Parathyroid adenoma (tissue), 2 donors: ENCODE data around the gene PAX6.

Source experiments
- H2AFZ ChIP-seq: fragments of 300-600 bp; sonication (generic); one replicate; pipeline ENCODE4 v1.7.0; 2017; ENCODE audit warnings: antibody characterized with exemption, mild to moderate bottlenecking
- H3K27ac ChIP-seq: fragments of 300-600 bp; sonication (generic); one replicate; pipeline ENCODE4 v1.7.0; 2017
- H3K27me3 ChIP-seq: fragments of 300-600 bp; sonication (generic); one replicate; pipeline ENCODE4 v1.7.0; 2017; ENCODE audit warnings: low read length; ENCODE audit not compliant: control insufficient read depth, insufficient read depth
- H3K36me3 ChIP-seq: fragments of 300-600 bp; sonication (generic); one replicate; pipeline ENCODE4 v1.7.0; 2017; ENCODE audit warnings: low read length; ENCODE audit not compliant: control insufficient read depth, insufficient read depth
- H3K4me1 ChIP-seq: fragments of 300-600 bp; sonication (generic); one replicate; pipeline ENCODE4 v1.7.0; 2017; ENCODE audit warnings: control low read depth
- H3K4me2 ChIP-seq: fragments of 300-600 bp; sonication (generic); one replicate; pipeline ENCODE4 v1.7.0; 2017; ENCODE audit warnings: low read length
- H3K4me3 ChIP-seq: fragments of 300-600 bp; sonication (generic); one replicate; pipeline ENCODE4 v1.7.0; 2017; ENCODE audit warnings: low read depth, low read length
- H3K79me2 ChIP-seq: fragments of 300-600 bp; sonication (generic); one replicate; pipeline ENCODE4 v1.7.0; 2017; ENCODE audit warnings: control low read depth
- H3K9ac ChIP-seq: fragments of 300-600 bp; sonication (generic); one replicate; pipeline ENCODE4 v1.7.0; 2017; ENCODE audit warnings: mild to moderate bottlenecking
- H3K9me3 ChIP-seq: fragments of 300-600 bp; sonication (generic); one replicate; pipeline ENCODE4 v1.7.0; 2017; ENCODE audit warnings: low read length; ENCODE audit not compliant: control insufficient read depth
- TF ChIP-seq, protein P1 (sequence below): fragments of 300-600 bp; sonication (generic); IDR thresholded peaks from one replicate; pipeline ENCODE4 v1.7.0; 2017; ENCODE audit warnings: antibody characterized with exemption, mild to moderate bottlenecking
- donor health status: primary hyperparathyroidism.

The PAX6 gene

DNA sequence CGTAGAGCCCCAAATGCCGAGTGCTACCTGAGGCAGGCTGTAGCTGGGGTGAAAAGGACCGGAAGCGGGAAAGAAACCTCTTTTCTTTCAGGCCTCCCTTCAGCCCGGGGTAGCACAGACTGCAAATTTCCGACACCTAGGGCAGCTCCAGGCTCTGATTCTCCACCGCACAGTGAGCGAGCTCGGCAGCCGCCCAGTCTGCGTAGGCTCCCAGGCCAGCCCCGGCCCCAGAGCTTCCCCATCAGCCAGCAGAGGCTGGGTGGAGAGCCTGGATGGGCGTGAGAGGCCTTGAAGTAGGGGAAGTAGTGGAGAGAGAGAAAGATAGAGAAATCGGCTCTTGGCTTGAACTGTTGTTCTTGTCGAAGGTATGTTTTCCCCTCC, 9.3 kb upstream of the PAX6 start:
- Histone ChIP-seq H3K9ac (no peak overlapping the region), H3K79me2 (no peaks in the 10 kb centered on the region), H3K9me3 (no peaks in the 10 kb centered on the region), H3K4me2 (no peak overlapping the region), H2AFZ (no peak overlapping the region), H3K27ac (no peak overlapping the region), H3K4me1 (no peaks in the 10 kb centered on the region), H3K4me3 (no peak overlapping the region), H3K27me3 (peaks cover 4% of the 10 kb centered on the region), H3K36me3 (no peaks in the 10 kb centered on the region)
- TF ChIP-seq, protein P1, sequence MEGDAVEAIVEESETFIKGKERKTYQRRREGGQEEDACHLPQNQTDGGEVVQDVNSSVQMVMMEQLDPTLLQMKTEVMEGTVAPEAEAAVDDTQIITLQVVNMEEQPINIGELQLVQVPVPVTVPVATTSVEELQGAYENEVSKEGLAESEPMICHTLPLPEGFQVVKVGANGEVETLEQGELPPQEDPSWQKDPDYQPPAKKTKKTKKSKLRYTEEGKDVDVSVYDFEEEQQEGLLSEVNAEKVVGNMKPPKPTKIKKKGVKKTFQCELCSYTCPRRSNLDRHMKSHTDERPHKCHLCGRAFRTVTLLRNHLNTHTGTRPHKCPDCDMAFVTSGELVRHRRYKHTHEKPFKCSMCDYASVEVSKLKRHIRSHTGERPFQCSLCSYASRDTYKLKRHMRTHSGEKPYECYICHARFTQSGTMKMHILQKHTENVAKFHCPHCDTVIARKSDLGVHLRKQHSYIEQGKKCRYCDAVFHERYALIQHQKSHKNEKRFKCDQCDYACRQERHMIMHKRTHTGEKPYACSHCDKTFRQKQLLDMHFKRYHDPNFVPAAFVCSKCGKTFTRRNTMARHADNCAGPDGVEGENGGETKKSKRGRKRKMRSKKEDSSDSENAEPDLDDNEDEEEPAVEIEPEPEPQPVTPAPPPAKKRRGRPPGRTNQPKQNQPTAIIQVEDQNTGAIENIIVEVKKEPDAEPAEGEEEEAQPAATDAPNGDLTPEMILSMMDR: no peak

DNA sequence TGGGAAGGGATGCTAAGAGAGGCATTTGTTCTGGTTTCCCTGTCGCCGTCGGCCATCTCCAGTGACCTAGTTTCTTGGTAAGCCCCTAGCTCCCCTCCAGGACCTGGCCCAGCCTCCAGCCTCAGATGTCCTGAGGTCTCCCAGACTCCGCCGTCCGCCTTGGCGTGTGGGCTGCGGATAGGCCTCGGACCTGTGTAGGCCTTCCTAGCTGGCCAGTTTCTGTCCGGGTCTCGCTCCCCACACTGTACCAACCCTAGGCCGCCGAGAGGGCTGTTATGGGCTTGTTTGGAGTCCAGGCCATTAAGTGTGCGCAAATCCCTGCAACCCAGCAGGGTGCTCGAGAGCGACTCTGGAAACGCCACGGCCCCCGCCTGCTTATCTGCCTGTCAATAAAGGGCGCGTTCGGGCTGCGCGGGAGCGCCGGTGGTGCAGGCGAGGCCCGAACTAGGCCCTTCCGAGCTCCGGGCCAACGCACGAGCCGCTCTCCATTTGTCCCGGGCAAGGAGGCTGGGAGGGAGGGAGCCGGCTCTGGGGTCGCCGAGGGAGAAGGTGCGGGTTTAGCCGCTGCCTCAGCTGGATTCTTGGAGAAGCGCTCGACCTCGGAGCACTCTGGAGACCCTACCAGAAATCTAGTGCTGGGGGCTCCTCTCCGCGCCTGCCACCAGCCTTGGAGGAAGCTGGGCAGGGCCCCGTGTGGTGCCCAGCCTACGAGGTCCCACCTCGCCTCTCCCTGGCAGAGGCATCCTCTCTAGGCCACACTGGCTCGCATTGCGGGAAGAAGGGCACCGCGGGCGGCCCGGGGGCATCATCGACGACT, 8.7 kb upstream of the PAX6 start:
- Histone ChIP-seq H3K27me3 (peaks cover 4% of the 10 kb centered on the region), H3K27ac (no peak overlapping the region)

DNA sequence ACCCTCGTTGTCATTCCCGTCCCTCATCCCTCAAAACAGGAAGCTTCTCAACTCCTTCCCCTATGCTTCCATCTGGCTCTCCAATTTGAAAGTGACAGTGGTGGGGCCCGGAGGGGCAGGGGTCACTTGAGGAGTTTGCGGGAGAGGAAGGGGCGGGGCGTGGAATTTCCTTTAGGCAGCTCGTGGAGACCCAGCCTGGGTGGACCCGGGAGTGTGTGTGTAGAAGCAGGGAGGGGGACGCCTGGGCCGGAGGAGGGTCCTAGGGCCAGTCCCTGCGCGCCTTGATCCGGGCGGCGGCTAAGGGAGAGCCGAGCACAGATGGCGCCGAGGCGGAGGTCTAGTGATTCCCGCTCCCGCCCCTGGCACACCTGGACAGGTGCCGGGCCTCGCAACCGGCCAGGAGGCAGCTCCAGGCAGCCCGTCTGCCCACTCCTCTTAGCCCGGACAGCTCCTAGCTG, 7.8 kb upstream of the PAX6 start:
- H3K4me3 ChIP-seq: no peak overlapping the region
- TF ChIP-seq, protein P1: no peak

More for the DNA sequence above, 8.7 kb upstream of the PAX6 start:
- Histone ChIP-seq H3K4me3 (no peak overlapping the region), H3K36me3 (no peaks in the 10 kb centered on the region), H3K9me3 (no peaks in the 10 kb centered on the region), H3K9ac (no peak overlapping the region), H3K79me2 (no peaks in the 10 kb centered on the region), H3K4me2 (no peak overlapping the region), H3K4me1 (no peaks in the 10 kb centered on the region), H2AFZ (no peak overlapping the region)
- TF ChIP-seq, protein P1: no peak

DNA sequence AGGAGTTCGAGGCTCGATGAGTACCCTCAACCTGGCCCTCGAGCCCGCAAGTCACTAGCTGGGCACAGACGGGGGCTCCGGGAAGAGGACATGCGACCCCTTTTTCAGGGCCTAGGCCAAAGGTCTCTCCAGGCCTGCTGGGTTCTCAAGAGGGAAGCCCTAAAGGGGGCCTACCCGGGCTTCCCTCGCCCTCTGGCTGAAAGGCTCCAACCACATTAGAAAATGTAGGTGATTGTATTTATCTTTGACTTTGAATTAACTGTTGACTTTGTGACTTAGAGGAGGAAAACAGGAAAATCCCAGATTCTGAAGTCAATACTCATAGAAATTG, 7.3 kb upstream of the PAX6 start:
- Histone ChIP-seq H3K27ac (no peak overlapping the region), H3K4me3 (no peak overlapping the region), H3K9ac (no peak overlapping the region), H3K4me1 (no peaks in the 10 kb centered on the region), H2AFZ (no peak overlapping the region), H3K27me3 (peaks cover 13% of the 10 kb centered on the region), H3K9me3 (no peaks in the 10 kb centered on the region), H3K36me3 (no peaks in the 10 kb centered on the region), H3K79me2 (no peaks in the 10 kb centered on the region), H3K4me2 (no peak overlapping the region)
- TF ChIP-seq, protein P1: no peak

More for the DNA sequence above, 7.8 kb upstream of the PAX6 start:
- no peak overlapping the region for H2AFZ ChIP-seq
- peaks cover 13% of the 10 kb centered on the region for H3K27me3 ChIP-seq
- H3K4me1 ChIP-seq: no peaks in the 10 kb centered on the region
- no peak overlapping the region for H3K27ac ChIP-seq
- no peaks in the 10 kb centered on the region for H3K9me3 ChIP-seq
- no peaks in the 10 kb centered on the region for H3K79me2 ChIP-seq
- H3K9ac ChIP-seq: no peak overlapping the region
- H3K36me3 ChIP-seq: no peaks in the 10 kb centered on the region
- no peak overlapping the region for H3K4me2 ChIP-seq
